Measurements from ENCODE around the gene ATCAY.
A peak's percentile ranks its signal among the peaks of the same experiment; 100 is the strongest.
"Not testable (repeated sequence)": the region's sequence is repeated elsewhere in the genome, so short reads cannot be mapped to it uniquely, and the experiment has no call there.

The ATCAY gene

GRCh38 chr19:3855320-3855719 lies 25.2 kb upstream of the ATCAY start:
- no peak for DNase-seq (ENCODE audit: low spot score)

- no peak for DNase-seq (ENCODE audit: low spot score)
Observed at GRCh38 chr19:3857449-3858003, 23.0 kb upstream of the ATCAY start.

- no peak for DNase-seq (ENCODE audit: low spot score)
Observed at GRCh38 chr19:3860499-3860898, 20.0 kb upstream of the ATCAY start.

GRCh38 chr19:3862826-3863500 lies 17.5 kb upstream of the ATCAY start:
- no peak for DNase-seq (ENCODE audit: low spot score)

GRCh38 chr19:3863648-3864047 lies 16.8 kb upstream of the ATCAY start:
- DNase-seq (ENCODE audit: low spot score): no peak

GRCh38 chr19:3866910-3867638 lies 13.4 kb upstream of the ATCAY start:
- no peak for DNase-seq (ENCODE audit: low spot score)

GRCh38 chr19:3867971-3868769 lies 12.3 kb upstream of the ATCAY start:
- no peak for DNase-seq (ENCODE audit: low spot score)

- peak; percentile 4 for DNase-seq (ENCODE audit: low spot score)
Observed at GRCh38 chr19:3868770-3869456, 11.6 kb upstream of the ATCAY start, which contains the start of gene ZFR2. Gene ZFR2 (minus strand): TSS chr19:3869038. CDS start chr19:3869017, 21 bp downstream.

GRCh38 chr19:3873151-3873550 lies 7.3 kb upstream of the ATCAY start:
- DNase-seq (ENCODE audit: low spot score): no peak

- not testable (repeated sequence) for DNase-seq (ENCODE audit: low spot score)
Observed at GRCh38 chr19:3874695-3875094, 5.8 kb upstream of the ATCAY start.

- DNase-seq (ENCODE audit: low spot score): no peak
Observed at GRCh38 chr19:3879656-3880055, 829 bp upstream of the ATCAY start.

- DNase-seq (ENCODE audit: low spot score): no peak
Observed at GRCh38 chr19:3881272-3882040, 971 bp downstream of the ATCAY start.

- no peak for DNase-seq (ENCODE audit: low spot score)
Observed at GRCh38 chr19:3882041-3882384, 1.5 kb downstream of the ATCAY start.

- no peak for DNase-seq (ENCODE audit: low spot score)
Observed at GRCh38 chr19:3890591-3890990, 10.1 kb downstream of the ATCAY start.

GRCh38 chr19:3893509-3894179 lies 13.2 kb downstream of the ATCAY start:
- DNase-seq (ENCODE audit: low spot score): no peak

- not testable (repeated sequence) for DNase-seq (ENCODE audit: low spot score)
Observed at GRCh38 chr19:3894959-3895358, 14.5 kb downstream of the ATCAY start.

- no peak for DNase-seq (ENCODE audit: low spot score)
Observed at GRCh38 chr19:3895788-3896187, 15.3 kb downstream of the ATCAY start.

- DNase-seq (ENCODE audit: low spot score): no peak
Observed at GRCh38 chr19:3897936-3898335, 17.5 kb downstream of the ATCAY start.

GRCh38 chr19:3898426-3898825 lies 17.9 kb downstream of the ATCAY start:
- DNase-seq (ENCODE audit: low spot score): no peak

GRCh38 chr19:3899531-3900294 lies 19.2 kb downstream of the ATCAY start:
- DNase-seq (ENCODE audit: low spot score): no peak

Data from CD4-positive, alpha-beta T cell treated with Interleukin-6 at 100 ng/mL for 8 hours (primary cell).